ENCODE results near the gene BTNL8. TPM values are rescaled to one million over a fixed set of nuclear protein-coding genes. Genes with fewer than 3 reads are reported as not detected.

The BTNL8 gene
- total RNA-seq, 1 experiment from 2014 or later, result not detected

GRCh38 chr5:180969406-180969805, 70.4 kb downstream of the BTNL8 start:
- ChIA-PET POLR2A (ENCODE audit: unreplicated experiment) (no interaction called here), CTCF (no interaction called here)
- no peaks in the 10 kb centered on the region for H4K20me1 ChIP-seq (ENCODE audit: low read length)
- ATAC-seq (no peak), DNase-seq (no peak)
- H3K9me3 ChIP-seq (ENCODE audit: low read length), result no peaks in the 10 kb centered on the region
- no peaks in the 10 kb centered on the region for H3K36me3 ChIP-seq (ENCODE audit: low read depth, low read length)
- no TSS peak for BruUV-seq (replicated peaks)
- H3K4me2 ChIP-seq (ENCODE audit: low read length), result no peak overlapping the region
- H3K9ac ChIP-seq (ENCODE audit: low read length), result no peak overlapping the region
- intact Hi-C loops (cut with micrococcal nuclease), result no loop called here
- TF ChIP-seq EZH2 (IDR thresholded peaks at IDR 0.05; ENCODE audit: low read length, unreplicated experiment), result no peak
- TF ChIP-seq CTCF (conservative IDR thresholded peaks at IDR 0.05; ENCODE audit: low read depth, low read length), result no peak
- no peak for TF ChIP-seq EZH2phosphoT487 (IDR thresholded peaks at IDR 0.05; ENCODE audit: borderline replicate concordance, low read length)
- no peaks in the 10 kb centered on the region for H3F3A ChIP-seq (ENCODE audit: low read length, unreplicated experiment)
- no peak overlapping the region for H3K27ac ChIP-seq (ENCODE audit: low read length)
- no peak overlapping the region for H3K4me3 ChIP-seq (ENCODE audit: low read length)
- peaks cover 5% of the 10 kb centered on the region for H3K4me1 ChIP-seq (ENCODE audit: insufficient read depth, low read length)
- H3K79me2 ChIP-seq (ENCODE audit: low read length), result no peaks in the 10 kb centered on the region
- no peak overlapping the region for H2AFZ ChIP-seq (ENCODE audit: low read length)
- no peaks in the 10 kb centered on the region for H3K9me2 ChIP-seq (replicated peaks; ENCODE audit: low read length)
- H3K27me3 ChIP-seq (ENCODE audit: low read length), result no peaks in the 10 kb centered on the region

GRCh38 chr5:180970336-180970735, 71.4 kb downstream of the BTNL8 start:
- Histone ChIP-seq H3K36me3 (ENCODE audit: low read depth, low read length) (no peaks in the 10 kb centered on the region), H4K20me1 (ENCODE audit: low read length) (no peaks in the 10 kb centered on the region), H3K9ac (ENCODE audit: low read length) (no peak overlapping the region), H3K4me2 (ENCODE audit: low read length) (no peak overlapping the region), H3K27me3 (ENCODE audit: low read length) (no peaks in the 10 kb centered on the region), H3K79me2 (ENCODE audit: low read length) (no peaks in the 10 kb centered on the region), H3K4me1 (ENCODE audit: insufficient read depth, low read length) (peaks cover 14% of the 10 kb centered on the region), H3K9me3 (ENCODE audit: low read length) (no peaks in the 10 kb centered on the region), H2AFZ (ENCODE audit: low read length) (no peak overlapping the region), H3K4me3 (ENCODE audit: low read length) (no peak overlapping the region), H3K9me2 (replicated peaks; ENCODE audit: low read length) (no peaks in the 10 kb centered on the region), H3F3A (ENCODE audit: low read length, unreplicated experiment) (no peaks in the 10 kb centered on the region), H3K27ac (ENCODE audit: low read length) (no peak overlapping the region)
- ChIA-PET POLR2A (ENCODE audit: unreplicated experiment) (no interaction called here), CTCF (no interaction called here)
- no peak for DNase-seq
- no TSS peak for BruUV-seq (replicated peaks)
- intact Hi-C loops (cut with micrococcal nuclease), result no loop called here
- no peak for TF ChIP-seq EZH2phosphoT487 (IDR thresholded peaks at IDR 0.05; ENCODE audit: borderline replicate concordance, low read length)
- TF ChIP-seq CTCF (conservative IDR thresholded peaks at IDR 0.05; ENCODE audit: low read depth, low read length), result no peak
- no peak for TF ChIP-seq EZH2 (IDR thresholded peaks at IDR 0.05; ENCODE audit: low read length, unreplicated experiment)
- no peak for ATAC-seq

GRCh38 chr5:180970875-180971274, 71.9 kb downstream of the BTNL8 start:
- Histone ChIP-seq H3F3A (ENCODE audit: low read length, unreplicated experiment) (no peaks in the 10 kb centered on the region), H4K20me1 (ENCODE audit: low read length) (no peaks in the 10 kb centered on the region), H3K27ac (ENCODE audit: low read length) (no peak overlapping the region), H3K9ac (ENCODE audit: low read length) (no peak overlapping the region), H3K4me1 (ENCODE audit: insufficient read depth, low read length) (peaks cover 16% of the 10 kb centered on the region), H3K27me3 (ENCODE audit: low read length) (no peaks in the 10 kb centered on the region), H3K4me2 (ENCODE audit: low read length) (no peak overlapping the region), H3K36me3 (ENCODE audit: low read depth, low read length) (no peaks in the 10 kb centered on the region), H3K79me2 (ENCODE audit: low read length) (no peaks in the 10 kb centered on the region), H2AFZ (ENCODE audit: low read length) (no peak overlapping the region), H3K4me3 (ENCODE audit: low read length) (no peak overlapping the region), H3K9me3 (ENCODE audit: low read length) (no peaks in the 10 kb centered on the region), H3K9me2 (replicated peaks; ENCODE audit: low read length) (no peaks in the 10 kb centered on the region)
- TF ChIP-seq CTCF (conservative IDR thresholded peaks at IDR 0.05; ENCODE audit: low read depth, low read length), result no peak
- TF ChIP-seq EZH2phosphoT487 (IDR thresholded peaks at IDR 0.05; ENCODE audit: borderline replicate concordance, low read length), result no peak
- no peak for TF ChIP-seq EZH2 (IDR thresholded peaks at IDR 0.05; ENCODE audit: low read length, unreplicated experiment)
- CTCF ChIA-PET, result no interaction called here
- ATAC-seq (no peak), DNase-seq (no peak)
- intact Hi-C loops (cut with micrococcal nuclease), result no loop called here
- no TSS peak for BruUV-seq (replicated peaks)
- POLR2A ChIA-PET (ENCODE audit: unreplicated experiment), result no interaction called here

All from PC-3 (cell line).